Panc1 (cell line): ENCODE measurements around the gene ZFP2.

Source experiments
- CTCF ChIP-seq: fragments of 450-650 bp; IDR thresholded peaks from 2 replicates; pipeline ENCODE4 v1.5.1; 2017; ENCODE audit warnings: mild to moderate bottlenecking
- SIN3A ChIP-seq: IDR thresholded peaks from 2 replicates; pipeline ENCODE4 v1.6.1; 2012; ENCODE audit warnings: low read depth, mild to moderate bottlenecking, low read length, moderate library complexity, borderline replicate concordance; ENCODE audit not compliant: insufficient read depth

- no peak for TF ChIP-seq CTCF
- no peak for TF ChIP-seq SIN3A
Observed at GRCh38 chr5:178866946-178867345, 28.8 kb upstream of the ZFP2 start.
